Measurements from ENCODE around the gene WAS. TPM values are rescaled to one million over a fixed set of nuclear protein-coding genes. Genes with fewer than 3 reads are reported as not detected.

The WAS gene
- total and polyA plus RNA-seq, 2 of the 8 experiments (the other 6 are each of a cell fraction or from before 2014, with no cell fraction given): 0.63 to 0.65 TPM

- TF ChIP-seq, protein P1, sequence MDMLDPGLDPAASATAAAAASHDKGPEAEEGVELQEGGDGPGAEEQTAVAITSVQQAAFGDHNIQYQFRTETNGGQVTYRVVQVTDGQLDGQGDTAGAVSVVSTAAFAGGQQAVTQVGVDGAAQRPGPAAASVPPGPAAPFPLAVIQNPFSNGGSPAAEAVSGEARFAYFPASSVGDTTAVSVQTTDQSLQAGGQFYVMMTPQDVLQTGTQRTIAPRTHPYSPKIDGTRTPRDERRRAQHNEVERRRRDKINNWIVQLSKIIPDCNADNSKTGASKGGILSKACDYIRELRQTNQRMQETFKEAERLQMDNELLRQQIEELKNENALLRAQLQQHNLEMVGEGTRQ (IDR thresholded peaks at IDR 0.05; ENCODE audit: low read length): no peak
- TF ChIP-seq TAF7 (optimal IDR thresholded peaks at IDR 0.05; ENCODE audit: borderline replicate concordance, low read depth, low read length): peak; percentile 63
Measured at GRCh38 chrX:48696301-48696908, 12.8 kb downstream of the WAS start, which contains the start of gene SUV39H1 (continued).

Measured in H1 (cell line).